MV-4-11 (cell line): ENCODE results near the gene MT1HL1.
"Not testable (repeated sequence)": the region's sequence is repeated elsewhere in the genome, so short reads cannot be mapped to it uniquely, and the experiment has no call there.

Experiments
- DNase-seq: peaks from one replicate; lab custom pipeline; 2025; lab: John Stamatoyannopoulos, UW

The MT1HL1 gene

GRCh38 chr1:236975461-236975860 is 28.8 kb downstream of the MT1HL1 start:
- no peak for DNase-seq

DNA sequence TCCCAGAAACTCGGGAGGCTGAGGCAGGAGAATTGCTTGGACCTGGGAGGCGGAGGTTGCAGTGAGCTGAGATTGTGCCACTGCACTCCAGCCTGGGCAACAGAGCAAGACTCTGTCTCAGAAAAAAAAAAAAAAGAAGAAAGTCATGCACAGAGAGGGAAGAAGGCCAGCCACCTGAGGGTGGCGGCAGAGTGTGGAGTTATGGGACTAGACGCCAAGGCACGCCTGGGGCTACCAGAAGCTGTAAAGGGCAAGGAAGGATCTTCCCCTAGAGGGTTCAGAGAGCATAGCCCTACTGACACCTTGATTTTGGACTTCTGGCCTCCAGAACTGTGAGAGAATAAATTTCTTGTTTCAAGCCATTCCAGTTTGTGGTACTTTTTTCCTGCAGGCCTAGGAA is 30.2 kb downstream of the MT1HL1 start:
- DNase-seq: not testable (repeated sequence)

DNA sequence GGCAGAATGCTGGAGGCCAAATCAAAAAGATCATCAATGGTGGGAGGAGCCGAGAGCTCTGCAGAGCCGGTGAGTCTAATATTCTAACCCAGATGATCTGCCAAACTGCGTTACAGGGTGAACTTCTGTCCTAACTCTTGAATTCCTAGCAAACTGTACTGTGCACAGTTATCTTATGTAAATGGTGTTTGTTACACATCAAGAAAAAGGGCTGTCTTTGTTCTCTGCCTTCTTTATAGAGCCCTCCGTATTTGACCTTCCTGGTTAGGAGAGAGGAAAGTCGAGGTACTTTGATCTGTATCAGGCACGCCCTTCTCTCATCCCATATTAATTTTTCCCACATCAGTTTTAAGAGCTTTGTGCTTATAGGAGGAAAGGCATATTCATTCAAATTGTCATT is 37.6 kb downstream of the MT1HL1 start:
- no peak for DNase-seq

DNA sequence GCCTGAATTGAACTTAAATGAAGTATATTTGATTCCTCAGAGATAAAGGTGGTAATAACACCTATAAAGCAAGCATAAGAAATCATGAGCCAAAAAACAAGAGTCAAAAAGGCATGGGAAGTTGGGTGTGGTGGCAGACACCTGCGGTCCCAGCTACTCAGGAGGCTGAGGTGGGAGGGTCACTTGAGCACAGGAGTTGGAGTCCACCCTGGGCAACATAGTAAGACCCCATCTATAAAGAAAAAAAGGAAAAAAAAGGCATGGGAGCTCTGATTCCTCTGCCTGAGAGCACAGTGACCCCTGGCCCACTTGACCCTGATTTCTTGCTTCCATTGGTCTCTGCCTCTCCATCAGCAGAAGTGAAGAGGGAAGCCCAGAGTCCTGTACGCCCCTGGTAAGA is 40.3 kb downstream of the MT1HL1 start:
- DNase-seq: no peak

- DNase-seq: no peak
Measured at GRCh38 chr1:236959112-236959511, 45.1 kb downstream of the MT1HL1 start.

- no peak for DNase-seq
Measured at GRCh38 chr1:236957235-236957634, 47.0 kb downstream of the MT1HL1 start.
